ENCODE data around the gene CDR2L. TPM values are rescaled to one million over a fixed set of nuclear protein-coding genes. Genes with fewer than 3 reads are reported as not detected.

CDR2L gene
- 8.0 TPM for polyA plus RNA-seq (ENCODE audit: insufficient read length)
- long read RNA-seq, donor 1, partial matches to known transcripts, result 0 of 3 reads
- long read RNA-seq, donor 1, other reads (novel, unspliced or antisense), result 0 of 3 reads
- long read RNA-seq, donor 2, partial matches to known transcripts, result 0 of 1 reads
- long read RNA-seq, donor 2, other reads (novel, unspliced or antisense), result 0 of 1 reads
- long read RNA-seq, donor 3, partial matches to known transcripts, result 10 of 11 reads
- long read RNA-seq, donor 3, other reads (novel, unspliced or antisense), result 0 of 11 reads
- long read RNA-seq, donor 4, result 0 reads
- long read RNA-seq, donor 5, partial matches to known transcripts, result 747 of 1,473 reads
- long read RNA-seq, donor 5, other reads (novel, unspliced or antisense), result 725 of 1,473 reads
- long read RNA-seq, donor 6, partial matches to known transcripts, result 0 of 1 reads
- long read RNA-seq, donor 6, other reads (novel, unspliced or antisense), result 0 of 1 reads
- long read RNA-seq, donor 7, partial matches to known transcripts, result 0 of 4 reads
- long read RNA-seq, donor 7, other reads (novel, unspliced or antisense), result 0 of 4 reads
- long read RNA-seq, donor 8, result 0 reads

DNA sequence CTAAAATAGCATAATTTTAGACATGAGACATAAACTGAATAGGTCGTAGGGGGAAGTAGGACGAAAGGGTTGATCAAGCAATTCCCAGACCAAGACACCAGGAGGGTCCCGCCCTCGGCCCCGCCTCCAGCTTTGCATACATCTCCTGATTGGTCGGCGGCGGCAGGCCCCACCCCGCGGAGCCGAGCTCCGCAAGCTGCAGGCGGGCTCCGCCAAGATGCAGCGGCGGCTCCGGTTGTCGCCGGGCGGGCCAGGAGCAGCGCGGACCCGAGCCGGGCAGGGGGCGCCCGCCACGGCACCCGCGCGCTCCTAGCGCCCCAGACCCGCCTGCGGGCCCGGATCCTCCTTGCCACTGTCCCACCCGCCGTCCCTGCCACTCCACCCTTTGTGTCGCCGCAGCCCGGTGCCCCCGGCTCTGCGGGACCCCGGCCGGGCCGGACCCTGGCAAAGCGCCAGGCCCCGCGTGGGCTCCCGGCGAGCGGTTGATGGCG, at the start of gene CDR2L:
CDR2L (plus strand) TSS at position 215 of the 491 bp plus-strand sequence. CDS start 412 bp downstream, outside the sequence.
- peak; percentile 93 for DNase-seq

- no peak for DNase-seq
Observed at GRCh38 chr17:74938194-74938950, 49.1 kb upstream of the CDR2L start.

DNA sequence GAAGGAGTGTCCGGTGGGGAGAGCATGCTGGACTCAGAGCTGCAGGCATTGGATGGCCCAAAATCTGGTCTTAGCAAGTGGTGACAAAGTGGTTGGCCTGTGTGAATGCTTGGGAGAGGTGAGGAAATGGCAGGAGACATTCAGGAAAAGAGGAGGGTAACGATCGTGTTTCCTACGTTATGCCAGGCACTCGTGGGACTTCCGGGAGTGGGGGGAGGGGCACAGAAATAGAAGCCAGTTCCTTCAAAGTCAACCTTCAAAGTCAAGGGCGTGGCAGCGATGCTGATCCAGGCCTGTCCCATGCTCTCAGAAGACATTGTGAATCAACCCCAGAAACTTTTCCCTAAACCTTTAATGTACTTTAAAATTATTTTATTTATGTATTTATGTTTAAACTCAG, 47.9 kb upstream of the CDR2L start:
- no peak for DNase-seq

DNA sequence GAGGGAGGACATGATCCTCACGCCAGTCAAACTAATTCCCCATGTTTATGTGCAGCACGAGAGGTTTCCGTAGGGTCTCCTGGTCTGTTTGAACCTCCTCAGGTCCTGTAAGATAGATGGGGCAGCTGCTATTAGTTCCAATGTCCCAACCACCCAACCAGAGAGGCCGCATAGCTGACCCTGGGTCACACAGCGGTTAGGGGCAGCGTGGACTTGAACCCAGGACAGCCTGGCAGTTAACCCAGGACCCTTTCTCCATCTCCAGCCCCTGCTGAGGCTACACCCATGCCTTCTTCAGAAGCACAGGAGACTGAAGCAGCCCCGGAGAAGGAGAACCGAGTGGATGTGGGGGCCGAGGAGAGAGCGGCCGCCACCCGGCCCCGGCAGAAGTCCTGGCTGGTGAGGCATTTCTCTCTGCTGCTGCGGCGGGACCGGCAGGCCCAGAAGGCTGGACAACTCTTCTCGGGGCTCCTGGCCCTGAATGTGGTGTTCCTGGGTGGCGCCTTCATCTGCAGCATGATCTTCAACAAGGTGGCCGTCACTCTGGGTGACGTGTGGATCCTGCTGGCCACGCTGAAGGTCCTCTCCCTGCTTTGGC, 46.2 kb upstream of the CDR2L start:
- no peak for DNase-seq

- no peak for DNase-seq
Observed at GRCh38 chr17:74943808-74944522, 43.5 kb upstream of the CDR2L start.

DNA sequence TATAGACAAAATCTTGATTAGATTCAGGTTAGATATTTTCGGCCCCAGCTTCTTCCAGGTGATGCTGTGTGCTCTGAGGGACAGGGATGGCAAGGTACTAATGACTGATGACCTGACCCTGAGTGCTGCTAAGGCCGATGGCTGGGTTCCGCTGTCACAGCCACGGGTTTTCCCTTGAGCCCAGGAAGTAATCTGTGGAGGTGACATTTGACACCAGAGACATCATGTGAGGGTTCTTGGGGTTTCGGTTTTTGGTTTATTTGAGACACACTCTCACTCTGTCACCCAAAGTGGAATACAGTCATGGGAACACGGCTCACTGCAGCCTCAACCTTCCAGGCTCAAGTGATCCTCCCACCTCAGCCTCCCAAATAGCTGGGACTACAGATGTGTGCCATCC, 41.9 kb upstream of the CDR2L start:
- no peak for DNase-seq

DNA sequence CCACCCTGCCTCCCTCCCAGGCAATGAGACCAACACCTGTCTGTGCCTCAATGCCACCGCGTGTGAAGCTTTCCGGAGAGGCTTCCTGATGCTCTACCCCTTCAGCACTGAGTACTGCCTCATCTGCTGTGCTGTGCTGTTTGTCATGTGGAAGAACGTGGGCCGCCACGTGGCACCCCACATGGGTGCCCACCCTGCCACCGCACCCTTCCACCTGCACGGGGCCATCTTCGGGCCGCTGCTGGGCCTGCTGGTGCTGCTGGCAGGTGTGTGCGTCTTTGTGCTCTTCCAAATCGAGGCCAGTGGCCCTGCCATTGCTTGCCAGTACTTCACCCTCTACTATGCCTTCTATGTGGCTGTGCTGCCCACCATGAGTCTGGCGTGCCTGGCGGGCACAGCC, 40.8 kb upstream of the CDR2L start:
- no peak for DNase-seq

- DNase-seq, result no peak
Observed at GRCh38 chr17:74947041-74947754, 40.2 kb upstream of the CDR2L start.

DNA sequence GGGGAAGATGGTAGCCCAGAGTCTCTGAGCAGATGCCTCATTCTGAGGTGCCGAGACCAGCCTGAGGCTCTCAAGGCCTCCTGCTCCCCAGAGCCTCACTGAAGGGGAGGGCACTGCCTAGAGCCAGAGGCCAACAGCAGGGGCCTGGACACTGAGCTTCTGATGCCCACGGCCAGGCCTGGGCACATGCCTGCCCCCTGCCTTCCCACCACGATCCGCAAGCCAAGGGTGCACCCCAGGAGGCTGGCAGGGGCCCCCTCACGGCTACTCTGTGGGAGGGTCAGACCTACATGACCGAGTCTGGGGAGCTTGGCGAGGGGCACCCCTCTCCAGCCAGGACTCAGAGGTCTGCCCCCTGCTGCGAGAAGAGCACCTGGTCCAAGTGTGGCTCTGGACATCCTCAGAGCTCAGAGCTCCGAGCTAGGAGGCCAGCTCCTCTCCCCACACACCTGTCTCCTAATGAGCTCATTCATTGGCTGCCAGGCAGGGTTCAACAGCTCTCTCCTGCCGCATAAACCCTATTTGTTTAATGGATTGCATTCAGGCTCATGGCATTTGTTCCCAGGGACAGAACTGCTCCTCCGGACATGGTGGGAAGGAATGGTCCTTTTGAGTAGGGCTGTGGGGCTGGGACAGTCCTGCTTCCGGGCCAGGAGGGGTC, 37.8 kb upstream of the CDR2L start:
- DNase-seq, result no peak

GRCh38 chr17:74950207-74950606, 37.2 kb upstream of the CDR2L start:
- DNase-seq, result no peak

DNA sequence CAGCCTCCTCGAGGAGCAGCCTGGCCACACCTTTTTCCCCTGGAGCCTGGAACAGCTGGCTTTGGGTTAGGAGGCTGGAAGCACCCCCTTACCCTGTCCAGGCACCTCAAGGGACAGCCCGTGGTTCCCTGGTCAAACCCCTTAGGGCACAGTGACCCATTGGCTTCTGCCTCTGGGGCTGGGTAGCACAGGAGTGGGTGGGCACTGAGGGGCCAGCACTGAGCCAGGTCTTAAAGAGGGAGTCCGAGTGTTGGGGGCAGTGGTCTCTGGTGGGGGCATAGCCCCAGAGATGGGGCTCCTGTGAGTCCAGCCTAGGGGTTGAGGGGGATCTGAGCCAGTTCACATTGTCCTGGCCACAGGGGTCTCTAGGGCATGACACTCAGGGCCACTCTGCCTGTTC, 36.4 kb upstream of the CDR2L start:
- DNase-seq, result no peak

DNA sequence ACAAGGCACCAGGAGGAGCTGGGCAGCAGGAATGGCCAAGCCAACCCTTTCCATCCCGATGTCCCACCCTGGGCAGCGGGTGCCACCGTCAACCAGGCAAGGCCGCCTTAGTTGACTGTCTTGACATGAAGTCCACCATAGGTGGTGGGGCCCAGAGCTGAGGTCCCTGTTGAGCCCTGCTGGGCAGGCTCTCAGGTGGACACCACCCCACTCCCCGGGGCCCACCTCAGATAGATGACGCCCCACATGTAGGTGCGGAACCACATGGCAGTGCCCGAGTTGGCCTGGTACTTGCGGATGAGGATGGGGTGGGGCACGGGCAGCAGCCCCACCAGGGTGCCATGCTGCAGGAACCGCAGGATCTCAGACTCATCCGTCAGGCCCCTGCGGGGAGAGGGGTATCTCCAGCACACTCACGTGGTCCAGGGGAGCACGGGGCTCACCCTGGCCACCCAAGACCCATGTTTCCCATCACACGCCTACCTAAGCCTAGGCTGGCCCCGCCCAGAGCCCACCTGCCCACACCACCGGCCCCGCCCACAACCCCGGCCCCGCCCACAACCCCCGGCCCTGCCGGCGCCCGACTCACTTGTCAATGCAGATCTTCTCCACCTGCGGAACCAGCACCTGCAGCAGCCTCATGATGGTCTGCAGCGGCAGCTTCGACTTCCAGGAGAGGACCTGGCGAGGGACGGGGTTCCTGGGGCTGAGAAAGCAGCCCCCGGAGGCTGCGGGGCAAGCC, 35.6 kb upstream of the CDR2L start:
- no peak for DNase-seq

DNA sequence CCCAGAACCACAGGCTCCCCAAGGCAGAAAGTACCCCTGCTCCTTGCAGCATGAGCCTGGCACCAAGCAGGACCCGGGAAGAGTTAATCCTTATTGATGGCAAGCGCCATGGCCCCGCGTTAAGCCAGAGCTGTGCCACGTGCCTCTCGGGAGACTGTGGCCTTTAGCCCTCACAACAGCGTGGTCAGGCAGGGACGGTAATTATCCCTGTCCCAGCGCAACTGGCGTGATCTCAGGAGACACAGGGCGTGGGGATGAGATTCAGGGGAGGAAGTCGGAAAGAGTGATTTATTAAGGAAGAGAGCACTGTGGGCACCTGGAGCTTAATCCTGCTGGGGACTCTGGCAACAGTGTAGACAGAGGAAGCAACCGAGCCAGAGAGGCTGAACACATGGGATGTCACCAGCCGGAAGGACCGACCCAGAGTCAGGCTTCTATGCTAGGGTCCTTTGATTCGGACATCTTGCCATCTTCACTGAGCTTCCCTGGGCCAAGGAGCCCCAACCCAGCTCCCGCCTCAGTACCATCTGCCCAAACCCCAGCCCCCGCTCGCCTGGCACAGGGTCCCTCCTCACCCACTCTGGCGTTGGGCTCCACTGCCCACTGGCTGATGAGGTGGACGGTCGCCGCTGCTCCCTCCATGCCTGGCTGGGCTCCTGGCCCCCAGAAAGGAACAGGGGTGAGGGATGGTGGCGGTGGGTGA, 34.9 kb upstream of the CDR2L start:
- no peak for DNase-seq

- no peak for DNase-seq
Observed at GRCh38 chr17:74953134-74953687, 34.2 kb upstream of the CDR2L start.

DNA sequence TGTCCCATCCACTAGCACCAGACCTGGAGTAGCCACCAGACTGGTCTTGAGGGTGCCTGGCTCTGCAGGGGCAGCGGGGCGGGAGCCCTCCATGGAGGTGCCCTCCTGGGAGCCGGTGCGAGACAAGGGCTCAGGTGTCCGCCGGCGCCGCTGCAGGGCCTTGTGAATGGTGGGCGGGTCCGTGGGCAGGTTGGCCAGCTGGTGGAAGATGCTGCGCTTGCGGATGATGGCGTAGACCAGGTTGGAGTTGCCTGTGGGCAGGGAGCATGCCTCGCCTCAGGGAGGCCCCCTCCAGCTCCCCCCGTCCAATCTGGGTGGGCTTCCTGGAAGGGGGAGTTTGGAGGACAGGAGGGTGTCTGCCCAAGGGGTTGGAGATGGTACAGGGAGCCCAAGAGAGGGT, 33.3 kb upstream of the CDR2L start:
- no peak for DNase-seq

GRCh38 chr17:74954665-74955421, 32.6 kb upstream of the CDR2L start:
- DNase-seq, result no peak

GRCh38 chr17:74956093-74956492, 31.3 kb upstream of the CDR2L start:
- no peak for DNase-seq

Measured in left kidney (tissue), 8 donors.